Gastroesophageal sphincter (tissue), 3 donors: ENCODE results near the gene LRRC36.

ENCODE experiments used
- POLR2AphosphoS5 ChIP-seq: sonication (generic); formaldehyde crosslinking; IDR thresholded peaks from one replicate; pipeline ENCODE4 v1.6.1; 2017; ENCODE audit warnings: antibody characterized with exemption
- TF ChIP-seq, protein P1 (sequence below), 4 experiments: fragments of 200-600 bp in 2 of 4; fragments of 450-650 bp in 2 of 4; sonication (generic) in 1 of 4; IDR thresholded peaks; one replicate each; pipeline ENCODE4 v1.5.1; 2017 to 2019; ENCODE audit warnings: antibody characterized with exemption in 4 of 4, mild to moderate bottlenecking in 2 of 4, moderate library complexity in 2 of 4

DNA sequence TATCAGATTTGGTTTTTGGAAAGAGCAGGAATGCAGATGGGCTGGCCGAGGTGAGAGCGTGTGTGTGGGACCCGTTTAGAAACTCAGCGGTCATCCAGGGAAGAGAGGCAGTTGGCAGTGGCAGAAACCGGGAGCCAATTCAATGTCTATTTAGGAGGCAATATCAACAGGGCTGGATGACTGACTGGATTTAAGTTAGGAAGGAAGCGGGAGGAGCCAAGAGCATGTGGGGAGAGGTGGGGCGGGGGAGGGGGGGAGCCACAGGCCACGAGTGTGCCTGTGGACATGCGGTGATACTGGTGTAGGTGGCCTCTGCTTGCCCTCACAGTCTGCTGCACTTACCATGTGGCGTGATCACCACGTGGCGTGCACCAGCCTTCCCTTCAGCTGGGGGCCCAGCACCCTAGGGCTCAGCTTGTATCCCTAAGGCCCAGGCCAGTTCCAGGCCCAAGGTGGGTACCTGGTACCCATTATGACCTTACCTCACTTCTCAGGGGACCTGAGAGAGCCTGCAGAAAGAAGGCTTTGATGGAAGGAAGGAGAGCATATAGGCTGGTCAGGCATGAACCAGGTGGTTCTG lies 77.5 kb downstream of the LRRC36 start:
- TF ChIP-seq, protein P1, sequence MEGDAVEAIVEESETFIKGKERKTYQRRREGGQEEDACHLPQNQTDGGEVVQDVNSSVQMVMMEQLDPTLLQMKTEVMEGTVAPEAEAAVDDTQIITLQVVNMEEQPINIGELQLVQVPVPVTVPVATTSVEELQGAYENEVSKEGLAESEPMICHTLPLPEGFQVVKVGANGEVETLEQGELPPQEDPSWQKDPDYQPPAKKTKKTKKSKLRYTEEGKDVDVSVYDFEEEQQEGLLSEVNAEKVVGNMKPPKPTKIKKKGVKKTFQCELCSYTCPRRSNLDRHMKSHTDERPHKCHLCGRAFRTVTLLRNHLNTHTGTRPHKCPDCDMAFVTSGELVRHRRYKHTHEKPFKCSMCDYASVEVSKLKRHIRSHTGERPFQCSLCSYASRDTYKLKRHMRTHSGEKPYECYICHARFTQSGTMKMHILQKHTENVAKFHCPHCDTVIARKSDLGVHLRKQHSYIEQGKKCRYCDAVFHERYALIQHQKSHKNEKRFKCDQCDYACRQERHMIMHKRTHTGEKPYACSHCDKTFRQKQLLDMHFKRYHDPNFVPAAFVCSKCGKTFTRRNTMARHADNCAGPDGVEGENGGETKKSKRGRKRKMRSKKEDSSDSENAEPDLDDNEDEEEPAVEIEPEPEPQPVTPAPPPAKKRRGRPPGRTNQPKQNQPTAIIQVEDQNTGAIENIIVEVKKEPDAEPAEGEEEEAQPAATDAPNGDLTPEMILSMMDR (IDR thresholded peaks at IDR 0.05): no peak
- no peak for TF ChIP-seq POLR2AphosphoS5
